ENCODE measurements around the gene SVOP.

The SVOP gene

DNA sequence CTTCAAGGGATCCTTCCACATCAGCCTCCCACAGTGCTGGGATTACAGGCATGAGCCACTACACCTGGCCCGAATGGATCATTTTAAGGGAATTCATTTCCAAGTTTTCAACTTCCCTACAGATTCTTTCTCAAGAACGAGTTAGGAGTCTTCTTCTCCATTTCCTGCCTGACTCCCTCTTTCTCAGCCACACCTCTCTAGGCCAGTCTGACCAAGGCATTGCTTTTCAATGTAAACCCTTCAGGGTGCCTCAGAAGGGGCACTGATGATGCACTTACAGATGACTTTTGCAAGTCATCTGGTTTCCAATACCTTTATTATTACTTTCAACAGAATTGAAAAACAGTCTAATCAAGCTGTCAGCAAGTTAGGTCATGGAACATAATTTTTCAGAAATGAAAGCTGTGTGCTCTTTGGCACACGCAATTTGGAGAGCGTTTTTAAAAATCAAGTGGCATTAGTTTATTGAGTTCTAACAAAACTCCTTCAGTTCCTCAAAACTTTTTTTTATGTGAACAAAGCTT lies 47.2 kb downstream of the SVOP start:
- Histone ChIP-seq H3K4me3 (ENCODE audit: low read depth, low read length) (no peak overlapping the region), H3K27me3 (ENCODE audit: control insufficient read depth, insufficient read depth, low read length) (no peaks in the 10 kb centered on the region), H3K9me3 (ENCODE audit: control insufficient read depth, insufficient read depth, low read depth, low read length) (no peaks in the 10 kb centered on the region), H3K36me3 (ENCODE audit: control insufficient read depth, insufficient read depth, low read length) (no peaks in the 10 kb centered on the region), H3K4me1 (ENCODE audit: control insufficient read depth, insufficient read depth, low read length) (no peaks in the 10 kb centered on the region), H3K27ac (ENCODE audit: low read depth, low read length) (no peak overlapping the region), H3K9ac (ENCODE audit: low read length) (no peak overlapping the region)

DNA sequence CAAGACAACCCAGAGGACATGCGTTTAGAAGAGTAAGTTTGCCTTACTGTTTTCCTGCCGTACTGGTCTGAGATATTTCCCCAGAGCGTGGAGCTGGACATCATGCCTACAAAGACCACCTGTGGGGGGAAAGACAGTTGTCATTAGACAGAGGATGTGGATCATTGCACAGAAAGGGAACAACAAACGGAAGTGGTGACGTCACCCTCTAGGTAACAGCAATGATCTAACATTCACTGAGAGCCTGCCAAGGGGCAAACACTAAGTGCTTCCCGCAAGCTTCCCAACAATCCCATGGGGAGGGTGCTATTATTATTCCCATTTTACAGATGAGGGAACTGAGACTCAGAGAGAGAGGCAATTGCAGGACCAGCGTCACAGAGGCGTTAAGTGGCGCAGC lies 48.5 kb downstream of the SVOP start:
- Histone ChIP-seq H3K36me3 (ENCODE audit: control insufficient read depth, insufficient read depth, low read length) (no peaks in the 10 kb centered on the region), H3K9me3 (ENCODE audit: control insufficient read depth, insufficient read depth, low read depth, low read length) (no peaks in the 10 kb centered on the region), H3K27me3 (ENCODE audit: control insufficient read depth, insufficient read depth, low read length) (no peaks in the 10 kb centered on the region), H3K4me3 (ENCODE audit: low read depth, low read length) (no peak overlapping the region), H3K9ac (ENCODE audit: low read length) (no peak overlapping the region), H3K4me1 (ENCODE audit: control insufficient read depth, insufficient read depth, low read length) (no peaks in the 10 kb centered on the region), H3K27ac (ENCODE audit: low read depth, low read length) (no peak overlapping the region)

DNA sequence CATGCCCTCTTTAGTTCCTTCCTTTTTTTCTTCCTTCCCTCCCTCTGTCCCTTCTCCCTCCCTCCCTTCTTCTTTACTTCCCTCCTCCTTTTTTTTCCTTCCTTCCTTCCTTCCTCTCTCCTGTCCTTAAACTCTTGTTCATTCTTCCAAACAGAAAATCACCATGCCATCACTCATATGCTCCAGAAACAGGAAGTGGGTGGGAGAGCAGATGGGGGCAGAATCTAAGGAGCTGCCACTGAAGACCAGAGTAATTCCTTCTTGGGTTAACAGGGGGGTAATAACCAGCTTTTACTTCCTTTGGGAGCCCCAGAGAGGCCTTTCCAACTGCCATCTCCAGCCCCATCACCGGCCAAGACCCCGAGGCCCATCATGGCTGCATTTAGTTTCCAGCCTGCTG lies 51.2 kb downstream of the SVOP start:
- no peaks in the 10 kb centered on the region for H3K4me1 ChIP-seq (ENCODE audit: control insufficient read depth, insufficient read depth, low read length)
- H3K9ac ChIP-seq (ENCODE audit: low read length): no peak overlapping the region
- H3K27ac ChIP-seq (ENCODE audit: low read depth, low read length): no peak overlapping the region
- H3K36me3 ChIP-seq (ENCODE audit: control insufficient read depth, insufficient read depth, low read length): no peaks in the 10 kb centered on the region
- no peaks in the 10 kb centered on the region for H3K27me3 ChIP-seq (ENCODE audit: control insufficient read depth, insufficient read depth, low read length)
- H3K4me3 ChIP-seq (ENCODE audit: low read depth, low read length): no peak overlapping the region
- no peaks in the 10 kb centered on the region for H3K9me3 ChIP-seq (ENCODE audit: control insufficient read depth, insufficient read depth, low read depth, low read length)

DNA sequence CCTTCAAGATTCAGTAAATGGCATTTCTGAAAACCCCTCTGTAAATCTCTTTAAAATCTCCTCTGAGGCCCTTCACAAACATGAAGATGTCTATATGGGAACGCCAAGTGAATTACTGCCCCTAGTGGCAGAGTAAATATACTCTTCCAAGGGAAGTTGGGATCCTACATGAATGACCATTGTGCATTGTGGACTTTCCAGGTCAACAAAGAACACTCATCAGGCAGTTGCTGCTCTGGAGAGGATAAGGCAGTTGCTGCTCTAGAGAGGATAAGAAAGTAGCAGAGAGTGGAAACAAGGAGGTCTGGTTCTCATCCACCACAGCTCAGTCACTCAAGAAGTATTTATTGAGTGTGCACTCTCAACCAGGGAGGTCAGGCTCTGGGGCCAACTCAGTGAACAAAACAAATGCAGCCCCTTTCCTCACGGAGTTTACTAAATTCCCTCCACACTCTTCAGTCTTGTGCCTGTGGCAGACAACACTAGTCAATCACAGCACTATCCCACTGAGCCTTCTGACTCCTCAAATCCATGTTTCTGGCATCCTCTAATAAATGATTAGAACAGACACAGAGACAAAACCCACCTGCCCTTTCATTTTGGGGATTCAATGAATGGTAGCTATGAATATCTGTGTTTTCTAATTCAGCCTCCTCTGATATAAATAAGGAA lies 52.9 kb downstream of the SVOP start:
- H3K27me3 ChIP-seq (ENCODE audit: control insufficient read depth, insufficient read depth, low read length): no peaks in the 10 kb centered on the region
- no peaks in the 10 kb centered on the region for H3K9me3 ChIP-seq (ENCODE audit: control insufficient read depth, insufficient read depth, low read depth, low read length)
- H3K9ac ChIP-seq (ENCODE audit: low read length): no peak overlapping the region

DNA sequence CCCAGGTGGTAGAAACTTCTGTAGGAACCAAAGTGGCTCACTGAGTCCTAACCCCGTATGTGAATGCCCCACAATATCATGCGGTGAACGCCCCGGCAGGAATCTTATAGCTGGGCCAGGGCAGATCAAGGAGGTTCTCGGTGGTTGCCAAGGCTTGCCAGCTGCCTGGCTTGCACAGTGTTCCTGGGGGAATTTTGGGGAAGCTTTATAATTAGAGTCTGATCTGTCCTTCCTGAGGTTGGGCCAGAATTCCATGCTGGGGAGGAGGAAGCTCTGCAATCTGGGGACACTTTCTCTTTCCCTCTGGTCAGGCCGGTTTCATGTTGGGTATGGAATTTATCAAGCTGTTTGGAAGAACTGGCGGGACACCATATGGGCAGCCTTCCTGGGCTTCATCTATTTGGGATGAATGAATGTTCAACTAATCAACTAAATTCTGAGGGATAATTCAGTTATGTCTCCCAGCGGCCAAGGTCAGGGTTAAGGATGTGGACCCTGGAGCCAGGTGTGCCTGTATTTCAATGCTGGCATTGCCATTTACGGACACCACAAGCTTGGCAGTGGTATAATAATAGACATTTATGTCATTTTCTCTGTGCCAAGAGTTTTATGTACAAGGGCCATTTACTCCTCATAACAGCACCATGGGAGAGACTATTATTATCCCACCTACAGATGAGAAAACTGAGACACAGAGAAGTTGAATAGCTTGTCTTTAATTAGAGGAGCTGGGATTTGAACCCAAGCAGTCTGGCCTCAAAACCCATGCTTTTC lies 54.3 kb downstream of the SVOP start:
- Histone ChIP-seq H3K9ac (ENCODE audit: low read length) (no peak overlapping the region), H3K36me3 (ENCODE audit: control insufficient read depth, insufficient read depth, low read length) (no peaks in the 10 kb centered on the region), H3K4me3 (ENCODE audit: low read depth, low read length) (no peak overlapping the region), H3K4me1 (ENCODE audit: control insufficient read depth, insufficient read depth, low read length) (no peaks in the 10 kb centered on the region), H3K27ac (ENCODE audit: low read depth, low read length) (no peak overlapping the region), H3K27me3 (ENCODE audit: control insufficient read depth, insufficient read depth, low read length) (no peaks in the 10 kb centered on the region), H3K9me3 (ENCODE audit: control insufficient read depth, insufficient read depth, low read depth, low read length) (no peaks in the 10 kb centered on the region)

More for the DNA sequence above, 52.9 kb downstream of the SVOP start:
- H3K4me1 ChIP-seq (ENCODE audit: control insufficient read depth, insufficient read depth, low read length): no peaks in the 10 kb centered on the region
- no peak overlapping the region for H3K4me3 ChIP-seq (ENCODE audit: low read depth, low read length)
- H3K36me3 ChIP-seq (ENCODE audit: control insufficient read depth, insufficient read depth, low read length): no peaks in the 10 kb centered on the region
- H3K27ac ChIP-seq (ENCODE audit: low read depth, low read length): no peak overlapping the region

DNA sequence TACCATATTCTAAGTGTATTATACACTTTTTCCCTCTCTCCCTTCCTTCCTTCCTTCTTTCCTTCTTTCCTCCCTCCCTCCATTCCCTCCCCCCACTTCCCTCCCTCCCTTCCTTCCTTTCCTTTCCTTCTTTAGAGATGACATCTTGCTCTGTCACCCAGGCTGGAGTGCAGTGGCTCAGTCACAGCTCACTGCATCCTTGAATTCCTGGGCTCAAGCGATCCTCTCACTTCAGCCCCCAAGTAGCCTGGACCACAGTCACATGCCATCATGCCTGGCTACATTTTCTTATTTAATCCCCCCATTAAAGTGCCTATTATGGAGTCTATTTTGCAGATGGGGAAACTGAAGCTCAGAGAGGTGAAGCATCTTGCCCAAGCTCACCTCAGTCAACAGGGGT lies 55.0 kb downstream of the SVOP start:
- Histone ChIP-seq H3K9me3 (ENCODE audit: control insufficient read depth, insufficient read depth, low read depth, low read length) (no peaks in the 10 kb centered on the region), H3K4me3 (ENCODE audit: low read depth, low read length) (no peak overlapping the region), H3K4me1 (ENCODE audit: control insufficient read depth, insufficient read depth, low read length) (no peaks in the 10 kb centered on the region), H3K36me3 (ENCODE audit: control insufficient read depth, insufficient read depth, low read length) (no peaks in the 10 kb centered on the region), H3K27ac (ENCODE audit: low read depth, low read length) (no peak overlapping the region), H3K27me3 (ENCODE audit: control insufficient read depth, insufficient read depth, low read length) (no peaks in the 10 kb centered on the region), H3K9ac (ENCODE audit: low read length) (no peak overlapping the region)

DNA sequence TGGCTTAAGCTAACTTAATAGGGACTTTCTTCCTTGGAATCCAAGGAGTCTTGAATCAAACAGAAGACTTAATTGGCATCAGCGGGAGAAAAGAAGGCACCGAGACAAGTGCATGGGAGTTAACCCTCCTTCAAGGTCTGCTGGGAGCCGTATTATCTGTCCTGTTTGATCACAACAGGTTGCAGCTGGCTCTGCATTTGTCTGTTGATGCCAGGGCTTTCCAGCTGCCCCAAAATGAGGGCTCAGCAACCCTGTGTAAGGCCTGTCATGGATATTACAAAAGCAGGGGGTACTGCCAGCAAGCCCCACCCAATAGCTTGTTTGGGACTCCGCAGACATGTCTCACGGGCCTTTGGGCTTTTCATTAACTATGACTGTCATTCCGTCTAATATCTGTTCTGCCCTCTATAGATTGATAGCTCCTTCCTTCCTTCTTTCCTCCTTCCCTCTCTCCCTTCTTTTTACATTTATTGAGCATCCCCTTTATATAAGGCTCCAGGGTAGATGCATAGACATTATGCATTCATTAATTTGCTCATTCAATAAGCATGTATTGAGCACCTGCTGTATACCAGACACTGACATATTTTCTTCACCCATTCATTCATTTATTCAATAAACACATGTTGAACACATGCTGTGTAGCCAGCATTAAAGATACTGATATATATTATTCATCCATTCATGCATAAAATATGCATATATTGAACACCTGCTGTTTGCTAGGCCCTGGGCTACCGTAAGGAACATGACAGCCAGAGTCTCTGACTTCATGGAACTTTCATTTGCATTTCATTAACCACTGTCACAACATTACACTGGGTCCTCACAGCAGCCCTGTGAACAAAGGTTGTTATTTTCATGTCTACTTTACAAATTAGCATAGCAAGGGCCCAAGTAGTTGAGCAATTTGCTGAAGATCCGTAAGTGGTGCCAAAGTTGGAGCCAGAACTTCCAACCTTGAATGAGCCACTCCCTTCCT lies 56.2 kb downstream of the SVOP start:
- Histone ChIP-seq H3K9me3 (ENCODE audit: control insufficient read depth, insufficient read depth, low read depth, low read length) (no peaks in the 10 kb centered on the region), H3K27ac (ENCODE audit: low read depth, low read length) (no peak overlapping the region), H3K36me3 (ENCODE audit: control insufficient read depth, insufficient read depth, low read length) (no peaks in the 10 kb centered on the region), H3K27me3 (ENCODE audit: control insufficient read depth, insufficient read depth, low read length) (no peaks in the 10 kb centered on the region), H3K4me3 (ENCODE audit: low read depth, low read length) (no peak overlapping the region), H3K9ac (ENCODE audit: low read length) (no peak overlapping the region), H3K4me1 (ENCODE audit: control insufficient read depth, insufficient read depth, low read length) (no peaks in the 10 kb centered on the region)

DNA sequence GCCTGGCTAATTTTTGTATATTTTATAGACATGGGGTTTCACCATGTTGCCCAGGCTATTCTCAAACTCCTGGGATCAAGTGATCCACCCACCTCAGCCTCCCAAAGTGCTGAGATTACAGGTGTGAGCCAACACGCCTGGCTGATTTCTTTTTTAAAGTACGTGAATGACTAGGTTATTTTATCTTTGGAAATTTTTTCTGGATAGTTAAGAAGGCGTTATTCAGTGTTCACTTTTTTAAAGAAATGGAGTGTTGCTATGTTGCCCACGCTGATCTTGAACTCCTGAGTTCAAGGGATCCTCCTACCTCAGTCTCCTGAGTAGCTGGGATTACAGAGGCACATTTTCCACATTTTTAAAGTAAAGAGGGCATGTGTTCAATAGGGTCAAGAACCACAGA lies 58.6 kb downstream of the SVOP start:
- no peaks in the 10 kb centered on the region for H3K9me3 ChIP-seq (ENCODE audit: control insufficient read depth, insufficient read depth, low read depth, low read length)
- H3K4me1 ChIP-seq (ENCODE audit: control insufficient read depth, insufficient read depth, low read length): no peaks in the 10 kb centered on the region
- no peak overlapping the region for H3K9ac ChIP-seq (ENCODE audit: low read length)
- no peaks in the 10 kb centered on the region for H3K36me3 ChIP-seq (ENCODE audit: control insufficient read depth, insufficient read depth, low read length)
- no peak overlapping the region for H3K27ac ChIP-seq (ENCODE audit: low read depth, low read length)
- no peaks in the 10 kb centered on the region for H3K27me3 ChIP-seq (ENCODE audit: control insufficient read depth, insufficient read depth, low read length)
- H3K4me3 ChIP-seq (ENCODE audit: low read depth, low read length): no peak overlapping the region

DNA sequence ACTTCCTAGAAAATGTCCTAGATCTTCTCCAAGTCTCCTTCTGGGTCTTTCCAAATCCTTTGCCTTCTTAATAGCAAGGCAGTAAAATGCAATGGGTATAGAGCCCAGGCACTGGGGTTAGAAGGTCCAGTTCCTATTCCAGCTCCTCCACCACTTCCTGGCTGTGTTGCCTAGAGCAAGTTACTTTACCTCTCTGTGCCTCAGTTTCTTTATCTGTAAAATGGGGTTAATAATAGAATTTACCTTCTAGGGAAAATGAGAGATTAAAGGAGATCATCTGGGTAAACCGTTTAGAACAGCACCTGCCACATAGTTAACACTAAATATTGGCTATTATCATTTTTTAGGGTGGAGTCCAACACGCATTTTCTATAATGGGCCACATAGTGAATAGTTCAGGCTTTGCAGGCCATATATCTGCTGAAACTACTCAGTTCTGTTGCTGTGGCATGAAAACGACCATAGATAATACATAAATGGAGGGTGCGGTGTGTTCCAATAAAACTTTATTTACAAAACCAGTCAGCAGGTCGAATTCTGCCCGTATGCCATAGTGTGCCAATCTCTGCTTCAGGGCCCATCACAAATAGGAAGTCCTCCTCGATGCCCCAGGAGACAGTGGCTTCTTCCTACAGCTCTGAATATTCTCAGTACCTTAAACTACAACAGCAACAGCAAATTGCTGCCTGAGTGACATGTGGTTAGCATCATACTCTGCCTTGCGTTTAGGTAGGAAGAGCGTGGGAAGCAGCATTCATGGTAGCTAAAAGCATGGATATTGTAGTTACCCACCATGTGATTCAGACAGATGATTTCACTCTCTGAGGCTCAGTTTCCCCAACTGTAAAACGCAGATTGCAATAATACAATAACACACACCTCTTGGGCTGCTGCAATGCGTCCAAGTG lies 60.9 kb downstream of the SVOP start:
- Histone ChIP-seq H3K9me3 (ENCODE audit: control insufficient read depth, insufficient read depth, low read depth, low read length) (no peaks in the 10 kb centered on the region), H3K27ac (ENCODE audit: low read depth, low read length) (no peak overlapping the region), H3K4me1 (ENCODE audit: control insufficient read depth, insufficient read depth, low read length) (no peaks in the 10 kb centered on the region), H3K9ac (ENCODE audit: low read length) (no peak overlapping the region), H3K36me3 (ENCODE audit: control insufficient read depth, insufficient read depth, low read length) (no peaks in the 10 kb centered on the region), H3K27me3 (ENCODE audit: control insufficient read depth, insufficient read depth, low read length) (no peaks in the 10 kb centered on the region), H3K4me3 (ENCODE audit: low read depth, low read length) (no peak overlapping the region)

DNA sequence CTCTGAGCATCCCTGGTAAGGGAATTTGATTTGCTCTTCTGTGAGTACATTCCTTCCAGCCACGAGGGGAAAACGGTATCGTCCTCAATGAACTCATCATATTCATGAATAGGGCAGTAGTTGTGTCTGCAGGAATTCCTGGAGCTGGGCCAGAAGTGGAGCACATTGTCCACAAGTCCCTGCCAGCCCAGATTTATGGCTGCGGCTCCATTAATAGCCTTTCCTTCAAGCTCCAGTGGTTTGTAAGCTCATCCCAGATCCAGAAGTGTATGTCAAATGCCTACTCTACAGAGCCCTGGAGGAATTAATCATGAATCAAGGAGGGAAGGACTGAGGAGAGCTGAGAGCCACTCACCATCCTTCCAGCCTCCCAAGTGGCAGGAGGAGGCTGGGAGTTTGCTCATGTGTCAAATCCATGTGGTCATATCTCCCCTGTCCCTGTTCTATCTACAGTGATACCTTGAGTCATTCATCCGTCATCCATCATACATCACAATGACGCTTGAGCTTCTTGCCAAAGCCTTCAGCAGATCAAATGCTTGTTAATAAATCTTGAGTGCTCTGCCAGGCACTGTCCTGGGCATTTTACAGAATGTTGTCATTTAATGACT lies 65.5 kb downstream of the SVOP start:
- no peak overlapping the region for H3K27ac ChIP-seq (ENCODE audit: low read depth, low read length)
- H3K9me3 ChIP-seq (ENCODE audit: control insufficient read depth, insufficient read depth, low read depth, low read length): no peaks in the 10 kb centered on the region
- no peaks in the 10 kb centered on the region for H3K36me3 ChIP-seq (ENCODE audit: control insufficient read depth, insufficient read depth, low read length)
- H3K4me1 ChIP-seq (ENCODE audit: control insufficient read depth, insufficient read depth, low read length): no peaks in the 10 kb centered on the region
- H3K9ac ChIP-seq (ENCODE audit: low read length): no peak overlapping the region
- H3K27me3 ChIP-seq (ENCODE audit: control insufficient read depth, insufficient read depth, low read length): no peaks in the 10 kb centered on the region
- no peak overlapping the region for H3K4me3 ChIP-seq (ENCODE audit: low read depth, low read length)
